PC-3 (cell line): ENCODE results near the gene DELE1. TPM values are rescaled to one million over a fixed set of nuclear protein-coding genes. Genes with fewer than 3 reads are reported as not detected.

Experiments used
- ATAC-seq: fragments of 200-7000 bp; cut with Tn5 transposase; 2 replicates; pipeline ENCODE4 v1.9.1; 2020; ENCODE audit warnings: mild to moderate bottlenecking, moderate library complexity
- BruUV-seq: library from RNA; stranded (reverse); fragments of 400-500 nt; replicated peaks from 2 replicates; lab custom pipeline; 2021; lab: Mats Ljungman, UMichigan
- CTCF ChIA-PET: fragments of 300-600 bp; sonication (Branson Sonifier 250); formaldehyde crosslinking; loops from one replicate; lab custom pipeline; 2022; ENCODE audit warnings: antibody characterized with exemption; lab: Charles Lee
- POLR2A ChIA-PET: fragments of 300-600 bp; sonication (Branson Sonifier 250); formaldehyde crosslinking; loops from one replicate; lab custom pipeline; 2022; ENCODE audit warnings: antibody characterized with exemption; ENCODE audit not compliant: unreplicated experiment; lab: Charles Lee
- DNase-seq: peaks from one replicate; pipeline ENCODE4 v3.0.0-alpha.2; 2015
- H2AFZ ChIP-seq: fragments of 300-600 bp; sonication (generic); 2 replicates; pipeline ENCODE4 v1.6.0; 2016; ENCODE audit warnings: antibody characterized with exemption, low read length
- H3F3A ChIP-seq: fragments of 300-600 bp; sonication (generic); one replicate; pipeline ENCODE4 v1.6.0; 2017; ENCODE audit warnings: antibody characterized with exemption, low read length, control low read depth, mild to moderate bottlenecking; ENCODE audit not compliant: unreplicated experiment
- H3K27ac ChIP-seq: fragments of 300-600 bp; sonication (generic); 2 replicates; pipeline ENCODE4 v1.5.1; 2016; ENCODE audit warnings: mild to moderate bottlenecking, low read length
- H3K27me3 ChIP-seq: fragments of 300-600 bp; sonication (generic); 2 replicates; pipeline ENCODE4 v1.6.1; 2016; ENCODE audit warnings: low read length, mixed read lengths
- H3K36me3 ChIP-seq: fragments of 300-600 bp; sonication (generic); 2 replicates; pipeline ENCODE4 v1.6.1; 2016; ENCODE audit warnings: low read depth, mixed run types, low read length, mixed read lengths
- H3K4me1 ChIP-seq: fragments of 300-600 bp; sonication (generic); 2 replicates; pipeline ENCODE4 v1.5.1; 2016; ENCODE audit warnings: low read length; ENCODE audit not compliant: insufficient read depth
- H3K4me2 ChIP-seq: fragments of 300-600 bp; sonication (generic); 2 replicates; pipeline ENCODE4 v1.6.0; 2016; ENCODE audit warnings: low read length
- H3K4me3 ChIP-seq: fragments of 300-600 bp; sonication (generic); 2 replicates; pipeline ENCODE4 v1.5.1; 2016; ENCODE audit warnings: mild to moderate bottlenecking, low read length, mixed read lengths
- H3K79me2 ChIP-seq: fragments of 300-600 bp; sonication (generic); 2 replicates; pipeline ENCODE4 v1.6.1; 2017; ENCODE audit warnings: low read length, mixed read lengths
- H3K9ac ChIP-seq: fragments of 300-600 bp; sonication (generic); 2 replicates; pipeline ENCODE4 v1.6.0; 2016; ENCODE audit warnings: mild to moderate bottlenecking, low read length
- H3K9me2 ChIP-seq: fragments of 300-600 bp; sonication (generic); replicated peaks from 2 replicates; pipeline ENCODE4 v1.6.1; 2016; ENCODE audit warnings: mixed run types, low read length, mixed read lengths
- H3K9me3 ChIP-seq: fragments of 300-600 bp; sonication (generic); 2 replicates; pipeline ENCODE4 v1.6.1; 2016; ENCODE audit warnings: low read length, mixed read lengths
- H4K20me1 ChIP-seq: fragments of 300-600 bp; sonication (generic); 2 replicates; pipeline ENCODE4 v1.6.1; 2016; ENCODE audit warnings: low read length, mixed read lengths
- CTCF ChIP-seq: fragments of 300-600 bp; sonication (generic); conservative IDR thresholded peaks from 2 replicates; pipeline ENCODE4 v1.5.1; 2017; ENCODE audit warnings: antibody characterized with exemption, low read depth, mild to moderate bottlenecking, low read length
- EZH2 ChIP-seq: fragments of 300-600 bp; sonication (generic); IDR thresholded peaks from one replicate; pipeline ENCODE4 v1.6.1; 2017; ENCODE audit warnings: antibody characterized with exemption, mild to moderate bottlenecking, low read length; ENCODE audit not compliant: unreplicated experiment
- EZH2phosphoT487 ChIP-seq: fragments of 300-600 bp; sonication (generic); IDR thresholded peaks from 2 replicates; pipeline ENCODE4 v1.6.1; 2018; ENCODE audit warnings: mild to moderate bottlenecking, antibody characterized with exemption, low read length, borderline replicate concordance
- intact Hi-C: fragments of 100-400 bp; cut with micrococcal nuclease; formaldehyde crosslinking; loops from 2 replicates; pipeline ENCODE4 v1.9.0; 2023
- total RNA-seq: library from RNA; depleted of rRNA; stranded (reverse); fragments of >200 nt; gene quantifications from 2 replicates; pipeline ENCODE4 v1.2.3, GENCODE V29; 2014

DELE1 gene
- total RNA-seq, 1 experiment from 2014 or later, result 46.6 TPM

- Histone ChIP-seq H3K4me2 (peak overlapping the region; percentile 94), H3K4me3 (peak overlapping the region; percentile 81), H3K27me3 (no peaks in the 10 kb centered on the region), H3K9me3 (no peaks in the 10 kb centered on the region), H3K9ac (peak overlapping the region; percentile 76), H3K27ac (peak overlapping the region; percentile 37), H3K4me1 (peaks cover 16% of the 10 kb centered on the region), H4K20me1 (no peaks in the 10 kb centered on the region), H3K36me3 (no peaks in the 10 kb centered on the region), H3F3A (no peaks in the 10 kb centered on the region), H3K79me2 (peaks cover 64% of the 10 kb centered on the region), H3K9me2 (no peaks in the 10 kb centered on the region), H2AFZ (peak overlapping the region; percentile 44)
- intact Hi-C loops, result loop anchor here (10.0 kb wide), 1 partner anchor 61 kb away; no protein-coding TSS in a partner anchor
- peak; percentile 10 for ATAC-seq
- ChIA-PET POLR2A (no interaction called here), CTCF (interaction anchor here (0.6 kb wide), 1 partner anchor 118 kb away, joined by 5 read pairs; no protein-coding TSS in a partner anchor)
- BruUV-seq, result no TSS peak
- DNase-seq, result peak; percentile 51
- TF ChIP-seq CTCF (no peak), EZH2 (no peak), EZH2phosphoT487 (no peak)
Measured at GRCh38 chr5:141875795-141876627, 47.7 kb upstream of the DELE1 start.

GRCh38 chr5:141876628-141877355, 46.9 kb upstream of the DELE1 start:
- ChIA-PET POLR2A (no interaction called here), CTCF (no interaction called here)
- peaks cover 9% of the 10 kb centered on the region; the same call in 1 of the 2 replicates for H3K4me1 ChIP-seq
- no peaks in the 10 kb centered on the region for H3K36me3 ChIP-seq
- intact Hi-C loops, result loop anchor here (10.0 kb wide), 1 partner anchor 62 kb away; no protein-coding TSS in a partner anchor
- peak overlapping the region; percentile 37 for H3K27ac ChIP-seq
- peak overlapping the region; percentile 81 for H3K4me3 ChIP-seq
- peak overlapping the region; percentile 76 for H3K9ac ChIP-seq
- BruUV-seq, result TSS peak; percentile 66
- H3K9me3 ChIP-seq, result no peaks in the 10 kb centered on the region
- DNase-seq (peak; percentile 50), ATAC-seq (peak; percentile 21)
- peak overlapping the region; percentile 44 for H2AFZ ChIP-seq
- peak overlapping the region; percentile 94 for H3K4me2 ChIP-seq
- peaks cover 56% of the 10 kb centered on the region for H3K79me2 ChIP-seq
- no peaks in the 10 kb centered on the region for H4K20me1 ChIP-seq
- H3K27me3 ChIP-seq, result no peaks in the 10 kb centered on the region
- H3F3A ChIP-seq, result no peaks in the 10 kb centered on the region
- H3K9me2 ChIP-seq, result no peaks in the 10 kb centered on the region
- TF ChIP-seq EZH2, result no peak
- TF ChIP-seq CTCF, result no peak
- no peak for TF ChIP-seq EZH2phosphoT487
